SU-DHL-6 (cell line): ENCODE results near the gene MEIKIN.

Experiments used
- EZH2phosphoT487 ChIP-seq: fragments of 200-600 bp; sonication (generic), shearing (Covaris generic); conservative IDR thresholded peaks from 2 replicates; pipeline ENCODE4 v1.6.1; 2018; ENCODE audit warnings: mild to moderate bottlenecking, antibody characterized with exemption, low read length, moderate library complexity, mixed read lengths
- TF ChIP-seq, protein P1 (sequence below): fragments of 200-600 bp; sonication (generic); IDR thresholded peaks from one replicate; pipeline ENCODE4 v1.5.1; 2017; ENCODE audit warnings: antibody characterized with exemption, mild to moderate bottlenecking, low read length, moderate library complexity; ENCODE audit not compliant: insufficient read depth, poor library complexity, severe bottlenecking

DNA sequence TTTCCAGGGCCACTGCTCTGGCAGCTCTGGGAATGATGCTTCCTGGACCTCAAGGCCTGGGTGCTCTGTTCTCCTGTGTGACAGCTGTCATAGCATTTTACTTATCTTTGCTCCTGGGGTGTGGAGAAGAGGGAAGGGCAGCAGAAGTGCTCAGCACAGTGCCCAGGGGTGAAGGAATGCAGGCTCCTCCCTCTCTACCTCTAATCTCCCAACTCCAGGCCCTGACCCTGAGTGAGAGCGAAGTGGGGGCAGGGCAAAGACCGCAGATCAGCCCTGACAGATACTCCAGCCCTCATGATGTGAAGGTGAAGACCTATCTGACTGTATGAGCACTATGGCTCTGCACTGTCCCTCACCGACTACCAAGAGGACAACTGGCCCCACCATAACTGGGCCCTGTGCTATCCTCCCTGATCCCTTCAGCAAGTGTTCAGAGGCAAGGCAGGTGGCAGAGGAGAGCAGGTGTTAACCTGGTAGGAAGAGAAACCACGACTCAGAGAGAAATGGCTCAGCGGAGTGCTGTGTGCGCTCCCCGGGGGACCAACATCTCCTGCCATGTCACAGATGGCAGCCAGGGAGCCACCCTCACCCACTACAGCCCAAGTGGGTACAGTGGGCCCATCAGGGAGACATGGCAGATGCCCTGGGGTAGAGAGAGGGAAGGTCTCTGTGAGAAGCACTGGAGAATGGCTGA is 49.2 kb upstream of the MEIKIN start:
- TF ChIP-seq, protein P1, sequence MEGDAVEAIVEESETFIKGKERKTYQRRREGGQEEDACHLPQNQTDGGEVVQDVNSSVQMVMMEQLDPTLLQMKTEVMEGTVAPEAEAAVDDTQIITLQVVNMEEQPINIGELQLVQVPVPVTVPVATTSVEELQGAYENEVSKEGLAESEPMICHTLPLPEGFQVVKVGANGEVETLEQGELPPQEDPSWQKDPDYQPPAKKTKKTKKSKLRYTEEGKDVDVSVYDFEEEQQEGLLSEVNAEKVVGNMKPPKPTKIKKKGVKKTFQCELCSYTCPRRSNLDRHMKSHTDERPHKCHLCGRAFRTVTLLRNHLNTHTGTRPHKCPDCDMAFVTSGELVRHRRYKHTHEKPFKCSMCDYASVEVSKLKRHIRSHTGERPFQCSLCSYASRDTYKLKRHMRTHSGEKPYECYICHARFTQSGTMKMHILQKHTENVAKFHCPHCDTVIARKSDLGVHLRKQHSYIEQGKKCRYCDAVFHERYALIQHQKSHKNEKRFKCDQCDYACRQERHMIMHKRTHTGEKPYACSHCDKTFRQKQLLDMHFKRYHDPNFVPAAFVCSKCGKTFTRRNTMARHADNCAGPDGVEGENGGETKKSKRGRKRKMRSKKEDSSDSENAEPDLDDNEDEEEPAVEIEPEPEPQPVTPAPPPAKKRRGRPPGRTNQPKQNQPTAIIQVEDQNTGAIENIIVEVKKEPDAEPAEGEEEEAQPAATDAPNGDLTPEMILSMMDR, result no peak
- TF ChIP-seq EZH2phosphoT487, result no peak
